ENCODE data around the gene PPP1R36.
"Not testable (repeated sequence)": the region's sequence is repeated elsewhere in the genome, so short reads cannot be mapped to it uniquely, and the experiment has no call there.

PPP1R36 gene, protein sequence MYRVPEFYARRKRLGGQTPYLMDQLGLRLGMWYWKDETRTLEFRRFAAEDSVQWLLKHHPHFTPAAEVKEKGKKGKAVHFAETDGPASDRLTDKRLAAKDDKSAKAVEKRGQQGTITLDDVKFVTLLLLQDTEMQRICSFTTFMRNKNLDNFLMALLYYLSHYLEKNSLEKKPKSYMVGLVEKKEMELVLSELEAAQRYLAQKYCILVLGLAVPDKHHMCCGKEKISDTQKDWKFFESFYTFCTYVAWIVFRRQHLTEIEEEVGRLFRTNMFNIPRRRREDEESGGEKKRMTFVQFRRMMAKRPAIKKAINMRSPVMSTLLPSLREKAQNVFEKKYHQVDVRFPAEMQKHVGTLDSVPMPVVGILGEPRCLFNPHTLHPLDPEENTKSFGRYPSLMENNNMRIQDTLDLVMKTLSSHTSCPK

DNA sequence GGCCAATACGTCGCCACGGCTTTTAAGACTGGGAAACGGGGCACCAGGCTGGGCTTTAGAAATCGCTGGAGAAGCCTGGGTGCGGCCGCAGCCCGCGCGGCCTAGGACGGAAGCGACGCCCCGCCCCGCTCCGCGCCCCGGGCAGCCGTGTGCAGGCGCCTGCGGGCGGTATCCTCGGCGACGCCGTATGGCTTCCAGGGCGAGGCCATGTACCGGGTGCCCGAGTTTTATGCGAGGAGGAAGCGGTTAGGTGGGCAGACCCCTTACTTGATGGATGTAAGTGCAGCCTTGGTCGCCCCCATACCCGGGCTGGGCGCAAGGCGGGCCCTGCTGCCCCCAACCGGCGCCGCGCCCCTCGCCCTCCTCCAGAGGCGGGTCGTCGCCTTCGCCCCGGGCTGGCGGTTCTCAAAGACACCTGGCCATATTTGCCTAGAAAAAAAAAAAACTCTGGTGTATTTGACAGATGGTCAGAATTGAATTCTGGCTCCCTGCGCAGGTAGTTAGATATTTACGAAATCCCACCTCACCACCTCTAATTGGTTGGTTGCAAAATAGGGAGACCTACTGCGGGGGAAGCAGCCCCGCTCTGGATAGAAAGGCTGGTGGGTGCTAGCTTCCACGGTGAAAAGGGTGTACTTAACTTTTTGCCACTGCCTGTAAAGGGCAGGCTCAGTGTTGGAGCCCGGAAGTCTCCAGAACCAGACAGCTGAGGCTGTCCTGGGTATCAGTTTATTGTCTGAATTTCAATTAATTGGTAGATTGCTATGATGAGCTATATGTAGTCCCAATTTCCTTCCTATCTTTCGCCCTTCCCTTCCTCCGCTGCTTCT, at the start of gene PPP1R36:
TSS of gene PPP1R36 (plus strand) at position 171 of the 830 bp plus-strand sequence. CDS start at position 208, 37 bp downstream.
- no peak for DNase-seq (ENCODE audit: low read depth in 2 of 2)

DNA sequence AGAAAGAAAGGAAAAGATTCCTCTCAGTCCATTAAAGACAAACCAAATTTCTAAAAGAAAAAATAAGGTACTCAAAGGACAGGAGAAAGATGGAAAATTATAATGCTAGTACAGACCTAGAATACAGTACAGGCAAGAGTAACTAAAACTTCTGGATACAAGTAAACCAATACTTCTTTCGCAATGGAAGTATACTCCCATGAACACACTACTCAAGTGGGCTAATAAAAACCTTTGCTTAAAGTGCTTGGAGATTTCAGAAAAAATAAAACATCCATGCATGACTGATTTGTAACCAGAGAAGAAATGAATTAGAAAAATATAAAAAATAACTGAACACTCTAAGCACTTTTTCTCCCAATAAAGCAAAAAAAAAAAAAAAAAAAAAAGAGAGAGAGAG, 49.7 kb upstream of the PPP1R36 start:
- no peak for DNase-seq (ENCODE audit: low read depth in 2 of 2)

DNA sequence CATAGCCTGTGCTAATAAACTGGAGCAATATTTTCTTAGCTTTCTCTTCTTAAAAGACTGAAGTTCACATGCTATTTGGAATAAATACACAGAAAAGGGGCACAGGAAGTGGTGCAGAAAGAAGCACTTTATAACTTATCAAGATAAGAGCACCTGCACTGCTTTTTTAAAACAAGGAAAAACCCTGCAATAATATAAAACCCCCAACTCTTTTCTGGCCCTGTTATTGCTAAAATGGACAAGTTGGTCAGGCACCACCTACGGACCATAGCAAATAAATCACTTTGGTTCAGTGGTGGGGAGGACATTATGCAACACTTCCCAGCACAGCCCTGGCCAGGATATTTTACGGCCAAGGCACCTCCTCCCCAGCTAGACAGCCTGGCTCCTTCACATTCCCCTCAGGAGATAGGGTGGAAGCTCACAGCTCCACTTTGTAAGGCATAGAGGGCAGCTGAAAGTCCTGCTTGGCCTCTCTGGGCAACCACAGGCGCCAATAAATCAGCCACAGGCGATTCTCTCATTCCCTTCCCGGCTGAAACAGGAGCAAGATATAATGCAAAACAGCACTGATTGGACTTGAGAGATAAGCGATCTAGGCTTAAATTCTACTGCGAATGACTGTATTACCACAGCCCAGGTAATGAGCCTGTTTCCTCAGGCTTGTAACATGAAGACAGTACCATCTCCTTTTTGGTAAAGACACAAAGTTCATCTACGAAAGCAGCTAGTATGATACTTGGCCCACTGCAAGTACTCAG, 48.2 kb upstream of the PPP1R36 start:
- DNase-seq (ENCODE audit: low read depth in 2 of 2), result no peak

DNA sequence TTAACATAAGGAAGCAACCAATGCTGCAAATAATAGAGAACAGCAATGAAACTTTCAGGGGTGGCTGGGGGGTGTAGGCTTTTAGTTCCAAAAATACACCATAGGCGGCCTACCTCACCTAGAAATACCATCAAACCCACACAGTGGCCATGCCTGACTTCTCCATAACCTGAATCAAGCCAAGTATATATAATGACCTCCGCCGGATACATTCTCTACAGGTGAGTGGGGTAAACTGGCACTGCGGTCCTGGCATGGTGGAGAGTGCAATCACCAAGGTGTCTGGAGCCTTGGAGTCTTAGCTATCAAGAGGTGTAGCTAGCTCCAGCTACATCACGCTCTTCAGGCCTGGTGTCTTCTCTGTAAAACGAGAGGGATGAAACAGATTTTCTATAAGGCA, 47.3 kb upstream of the PPP1R36 start:
- DNase-seq (ENCODE audit: low read depth in 2 of 2), result no peak

DNA sequence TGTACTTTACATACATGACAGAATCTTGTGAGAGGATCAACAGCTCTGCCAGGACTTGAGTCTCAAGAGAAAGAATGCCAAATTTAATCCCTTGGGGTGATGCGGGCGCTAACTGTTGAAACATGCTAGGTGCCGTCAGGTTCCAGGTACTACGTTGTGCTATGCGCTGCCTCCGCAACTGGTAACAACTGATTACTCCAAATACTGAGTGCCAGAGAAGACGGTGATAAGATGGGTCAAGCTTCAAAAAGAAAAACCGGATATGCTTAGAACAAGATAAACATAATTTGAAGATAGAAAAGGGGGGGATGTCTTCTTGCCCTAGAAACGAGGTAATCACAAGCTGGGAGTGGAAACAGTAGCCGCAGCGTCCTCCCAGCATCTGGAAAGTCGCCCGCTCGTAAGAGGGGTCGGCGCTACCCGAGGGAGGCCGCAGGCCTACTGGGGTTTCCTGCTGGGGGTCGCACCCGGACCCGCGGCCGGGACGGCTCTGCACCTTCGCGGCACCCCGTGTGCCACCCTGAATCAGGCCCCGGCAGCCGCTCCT, 46.8 kb upstream of the PPP1R36 start:
- DNase-seq (ENCODE audit: low read depth in 2 of 2), result no peak

DNA sequence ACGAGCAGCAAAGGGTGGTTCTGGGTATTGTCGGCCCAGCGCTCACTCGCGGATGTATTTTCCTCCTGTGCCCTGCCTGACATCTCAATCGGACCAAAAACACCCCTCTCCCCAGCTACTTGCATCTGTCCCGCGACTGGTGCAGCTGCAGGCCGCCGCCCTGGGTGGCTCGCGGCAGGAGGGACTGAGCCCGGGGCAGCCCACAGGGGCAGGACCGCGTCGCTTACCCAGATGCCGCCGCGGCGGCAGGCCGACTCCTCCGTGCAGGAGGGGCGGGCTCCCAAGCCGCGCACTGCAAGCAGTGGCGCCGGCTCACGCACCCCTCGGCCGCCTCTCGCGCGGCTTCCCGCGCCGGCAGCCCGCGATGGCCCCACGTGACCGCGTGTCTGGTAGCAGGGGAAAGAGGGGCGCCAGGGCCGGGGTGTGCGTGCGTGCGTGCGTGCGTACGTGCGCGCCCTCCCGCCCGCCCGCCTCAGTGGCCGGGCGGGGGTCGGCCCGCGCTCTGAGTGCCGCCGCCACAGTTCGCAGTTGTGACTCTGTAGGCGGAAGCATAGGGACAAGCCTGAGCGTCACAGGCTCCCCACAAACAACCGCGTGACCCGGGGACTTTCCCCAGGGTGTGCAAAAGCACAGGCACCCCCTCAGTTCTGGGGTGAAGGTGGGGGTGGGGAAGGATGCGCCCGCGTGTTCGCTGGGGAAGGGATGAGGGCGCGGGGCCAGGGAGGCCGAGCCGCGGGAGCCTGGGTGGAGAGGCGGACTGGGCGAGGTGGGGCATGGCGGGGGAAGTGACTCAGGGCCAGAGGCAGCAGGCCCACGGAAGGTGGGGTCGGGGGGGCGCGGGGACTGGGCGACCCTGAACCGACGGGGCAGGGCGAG, 46.1 kb upstream of the PPP1R36 start, which contains the start of gene ZBTB25:
TSS of gene ZBTB25 (minus strand) at position 405 of the 876 bp plus-strand sequence. CDS start 13,305 bp downstream, outside the sequence.
- DNase-seq (ENCODE audit: low read depth in 2 of 2), result peak; percentile 92 to 95

DNA sequence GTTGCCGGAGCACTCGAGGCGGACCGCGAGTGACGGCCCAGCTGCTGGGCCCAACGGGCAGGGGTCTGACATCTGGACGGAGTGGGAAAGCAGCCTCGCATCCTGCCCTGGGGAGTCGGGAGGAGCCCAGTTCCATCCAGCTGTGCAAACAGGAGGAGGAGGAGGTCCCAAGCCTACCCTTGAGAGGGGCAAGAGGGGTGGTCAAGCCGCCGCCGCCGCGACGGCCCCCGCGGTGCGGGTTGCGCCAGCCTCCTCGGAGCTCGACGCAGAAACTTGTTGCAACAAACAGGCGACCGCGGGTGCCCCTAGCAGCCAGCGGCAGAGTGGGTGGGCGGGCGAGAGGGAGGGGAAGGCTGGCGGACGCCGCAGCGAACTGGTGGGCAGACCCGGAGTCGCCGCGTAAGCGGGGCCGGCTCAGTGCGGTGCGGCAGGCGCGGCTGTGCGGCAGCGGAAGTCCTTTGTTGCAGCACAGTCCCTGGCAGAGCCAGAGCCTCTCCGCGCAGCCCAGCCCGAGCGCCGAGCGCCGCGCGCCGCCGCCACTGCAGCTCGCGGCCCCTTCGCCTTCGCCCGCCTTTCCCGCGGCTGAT, 45.4 kb upstream of the PPP1R36 start, which contains the start of gene ZBTB1:
TSS of gene ZBTB1 (plus strand) at position 461 of the 587 bp plus-strand sequence. CDS start 16,735 bp downstream, outside the sequence.
- peak; percentile 76 to 81 for DNase-seq (ENCODE audit: low read depth in 2 of 2)

DNA sequence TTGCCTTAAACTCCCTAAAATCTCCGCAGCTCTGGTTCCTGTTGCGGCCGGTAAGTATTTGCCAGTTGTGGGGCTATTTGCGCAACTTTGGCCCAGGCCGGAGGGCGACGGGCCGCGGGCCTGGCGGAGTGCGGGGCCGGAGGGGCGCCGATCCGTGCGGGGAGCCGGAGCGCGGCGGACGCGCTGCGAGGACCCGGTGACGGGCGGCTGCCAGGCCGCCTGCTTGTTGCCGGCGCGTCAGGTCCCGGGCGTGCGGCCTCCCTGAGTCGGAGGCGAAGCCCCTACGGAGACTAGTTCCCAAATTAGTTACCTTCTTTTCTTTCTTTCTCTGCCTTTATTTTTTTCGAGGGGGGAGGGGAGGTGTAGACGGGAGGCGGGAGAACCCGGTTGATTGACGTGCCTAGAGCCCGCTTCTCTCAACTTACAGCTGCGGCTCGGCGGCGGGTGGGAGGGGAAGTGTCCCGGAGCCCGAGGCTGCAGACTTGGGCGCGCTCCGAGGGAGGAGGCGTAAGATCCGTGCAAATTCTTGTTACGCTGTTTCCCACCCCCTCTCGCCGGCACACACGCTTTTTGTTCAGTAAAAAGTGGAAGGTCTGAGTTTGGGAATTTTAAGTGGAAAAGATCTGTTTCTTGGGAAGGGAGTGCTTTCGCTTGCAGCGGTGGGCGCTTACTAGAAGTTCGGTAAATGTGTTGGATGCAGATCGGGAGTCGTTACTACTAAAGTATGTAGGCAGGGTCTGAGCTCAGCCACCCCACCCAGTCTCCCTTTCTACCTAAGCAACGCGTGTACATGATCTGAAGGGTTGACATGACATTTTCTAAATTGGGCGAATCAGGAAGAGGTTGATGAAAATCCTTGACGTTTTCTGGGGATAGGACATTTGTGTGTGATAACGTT, 44.6 kb upstream of the PPP1R36 start:
- peak; percentile 67 to 74 for DNase-seq (ENCODE audit: low read depth in 2 of 2)

DNA sequence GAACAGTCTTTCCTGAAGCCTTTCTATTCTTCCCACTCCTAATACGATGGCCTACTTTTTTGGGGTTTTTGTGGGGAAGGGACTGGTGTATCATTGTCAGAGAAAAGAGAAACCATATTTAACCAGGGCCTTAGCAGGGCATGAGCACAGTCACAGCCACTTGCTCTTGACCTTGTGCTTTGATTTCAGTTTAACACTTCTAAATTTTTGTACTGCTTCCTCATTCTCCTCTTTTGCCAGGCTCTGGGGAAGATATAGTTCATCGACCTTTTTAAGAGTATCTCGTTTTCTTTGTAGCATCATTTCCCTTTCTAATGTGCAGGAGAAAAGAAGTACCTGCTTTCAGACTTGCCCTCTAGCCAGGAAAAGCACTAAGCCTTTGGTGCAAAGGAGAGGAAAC, 43.0 kb upstream of the PPP1R36 start:
- no peak for DNase-seq (ENCODE audit: low read depth in 2 of 2)

DNA sequence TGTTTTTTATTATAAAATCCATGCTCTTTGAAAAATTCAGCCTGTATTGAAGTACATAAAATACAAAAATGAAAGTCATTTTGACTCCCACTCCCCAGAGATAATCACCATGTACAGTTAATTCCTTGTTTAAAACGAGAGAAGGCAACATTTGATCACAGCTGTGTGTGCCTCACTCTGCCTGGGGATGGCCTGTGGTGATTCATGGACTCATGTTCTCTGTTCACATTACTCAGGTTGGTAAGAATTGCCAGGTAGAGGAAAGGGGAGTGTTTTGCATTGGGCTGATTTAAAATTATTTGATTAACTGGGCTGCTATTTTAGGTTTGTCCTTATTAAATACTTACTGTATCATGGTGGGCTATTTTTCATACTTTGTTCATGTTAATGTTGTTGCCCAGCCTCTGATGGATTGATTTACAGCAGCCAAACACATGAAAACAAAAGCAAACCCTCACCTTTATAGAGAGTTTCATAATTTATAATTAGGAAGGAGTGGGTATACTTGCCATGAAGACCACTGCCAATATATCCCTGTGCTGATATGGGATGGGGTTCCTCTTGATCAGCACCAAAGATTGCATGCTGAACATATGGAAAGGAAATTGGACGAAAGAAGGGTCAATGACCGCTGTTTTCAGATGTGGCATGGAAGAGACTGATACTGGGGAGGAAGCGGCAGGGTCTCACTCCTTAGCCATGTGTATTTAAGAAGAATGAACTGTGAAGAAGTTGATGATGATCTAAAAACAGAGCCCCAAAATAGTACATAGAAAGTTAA, 42.2 kb upstream of the PPP1R36 start:
- peak in 1 of 2 donors; percentile 27 for DNase-seq (ENCODE audit: low read depth in 2 of 2)

DNA sequence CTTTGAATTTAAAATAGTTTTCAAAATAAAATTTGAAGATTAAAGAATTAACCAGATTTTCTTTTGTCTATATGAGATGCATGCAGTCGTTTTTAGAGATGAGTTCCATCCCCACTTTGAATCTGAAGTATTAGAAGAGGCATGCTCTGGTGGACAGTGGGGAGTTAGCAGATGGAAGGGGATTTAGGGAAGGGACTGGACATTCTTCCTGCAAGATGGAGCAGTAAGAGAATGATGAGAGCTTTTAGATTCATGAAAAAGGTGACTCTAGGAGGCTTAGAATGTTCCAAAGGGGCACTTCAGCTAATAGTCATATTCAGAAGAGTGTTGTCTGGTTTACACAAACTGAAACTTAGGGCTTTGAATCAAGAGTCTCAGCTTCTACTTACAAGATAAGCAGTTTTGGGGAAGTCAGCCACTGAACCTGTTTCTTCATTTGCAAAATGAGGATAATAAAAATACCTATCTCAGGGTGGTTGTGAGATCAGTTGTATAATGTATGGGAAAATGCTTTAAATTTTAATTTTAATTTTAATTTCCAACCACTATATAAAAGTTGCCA, 41.5 kb upstream of the PPP1R36 start:
- DNase-seq (ENCODE audit: low read depth in 2 of 2), result no peak

DNA sequence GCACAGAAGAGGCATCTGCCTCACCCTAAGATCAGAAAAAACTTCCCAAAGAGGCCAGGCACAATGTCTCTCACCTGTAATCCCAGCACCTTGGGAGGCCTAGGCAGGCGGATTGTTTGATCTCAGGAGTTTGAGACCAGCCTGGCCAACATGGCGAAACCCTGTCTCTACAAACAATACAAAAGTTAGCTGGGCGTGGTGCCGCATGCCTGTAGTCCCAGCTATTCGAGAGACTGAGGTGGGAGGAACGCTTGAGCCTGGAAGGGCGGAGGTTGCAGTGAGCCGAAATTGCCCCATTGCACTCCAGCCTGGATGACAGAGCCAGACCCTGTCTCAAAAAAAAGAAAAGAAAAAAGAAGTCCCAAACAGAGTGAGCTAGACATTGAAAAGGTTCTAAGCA, 40.7 kb upstream of the PPP1R36 start:
- no peak for DNase-seq (ENCODE audit: low read depth in 2 of 2)

DNA sequence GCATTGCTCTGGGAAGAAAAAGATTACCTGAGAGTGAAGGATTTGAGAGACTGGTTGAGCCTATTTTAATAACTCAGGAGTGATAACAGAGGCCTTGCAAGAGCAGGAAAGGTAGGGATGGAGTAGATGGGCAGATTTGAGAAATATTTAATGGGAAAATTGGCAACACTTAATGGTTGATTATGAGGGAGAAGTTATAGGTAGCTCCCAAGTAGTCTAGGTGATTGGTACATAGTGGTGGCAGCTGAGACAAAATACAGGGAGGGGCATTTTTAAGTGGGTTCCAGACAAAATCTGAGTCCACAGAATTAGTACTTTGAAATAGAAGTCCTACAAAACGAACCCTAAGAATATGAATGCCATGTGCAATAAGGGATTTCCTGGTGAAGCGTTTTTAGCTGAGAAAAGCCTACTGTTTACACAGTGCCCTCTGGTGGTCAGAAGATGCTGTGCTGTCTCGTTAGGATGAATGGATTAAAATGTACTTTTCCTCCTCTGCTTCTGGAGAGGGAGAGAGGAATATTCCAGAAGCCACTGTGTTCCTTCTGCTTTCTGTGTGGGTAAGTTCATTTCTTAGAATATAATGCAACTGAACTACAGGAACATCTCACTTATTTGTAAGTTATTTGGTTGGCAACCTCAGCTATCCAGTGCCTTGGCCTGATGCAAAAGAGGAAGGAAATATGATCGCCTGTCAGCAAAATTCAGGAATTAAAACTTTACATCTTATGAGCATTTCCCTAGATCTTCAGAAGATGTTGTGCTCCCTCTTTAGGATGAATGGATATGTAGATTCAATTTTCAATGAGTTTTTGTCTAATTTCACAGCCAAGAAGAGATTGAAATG, 38.7 kb upstream of the PPP1R36 start:
- peak; percentile 22 to 50 for DNase-seq (ENCODE audit: low read depth in 2 of 2)

DNA sequence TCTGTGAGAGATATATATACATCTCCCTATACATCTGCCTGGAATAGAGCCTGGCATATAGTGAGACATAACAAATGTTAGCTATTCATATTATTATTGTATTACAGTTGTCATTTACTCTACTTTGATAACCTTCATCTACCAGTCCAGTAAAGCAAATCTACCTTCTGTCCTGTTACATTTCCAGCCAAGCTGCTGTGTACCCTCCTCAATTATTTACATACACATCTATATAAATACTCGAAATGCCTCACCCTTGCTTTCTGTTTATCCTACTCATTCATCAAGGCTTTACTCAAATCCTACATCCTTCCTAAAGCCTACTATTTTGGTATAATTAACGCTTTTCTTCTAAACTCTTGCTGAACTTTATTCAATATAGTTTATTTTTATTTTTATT, 36.5 kb upstream of the PPP1R36 start:
- no peak for DNase-seq (ENCODE audit: low read depth in 2 of 2)

DNA sequence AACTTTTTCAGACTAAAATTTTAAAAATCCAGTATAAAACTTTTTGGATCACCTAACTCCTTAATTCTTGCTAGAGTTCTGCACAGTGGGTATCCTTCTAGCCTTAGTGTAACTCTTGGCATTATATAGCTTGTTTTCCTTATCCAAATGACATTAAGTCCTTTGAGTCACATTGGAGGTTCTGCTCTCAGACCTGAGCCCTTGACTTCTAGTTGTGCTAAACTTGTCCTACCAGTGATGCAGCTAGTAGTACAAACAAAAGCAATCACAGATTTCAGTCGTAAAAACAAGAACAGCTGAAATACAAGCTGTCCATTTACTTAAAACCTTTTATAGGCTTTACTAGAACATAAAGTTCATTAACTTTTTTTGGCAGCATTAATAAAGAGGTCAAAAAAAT, 34.7 kb upstream of the PPP1R36 start:
- no peak for DNase-seq (ENCODE audit: low read depth in 2 of 2)

DNA sequence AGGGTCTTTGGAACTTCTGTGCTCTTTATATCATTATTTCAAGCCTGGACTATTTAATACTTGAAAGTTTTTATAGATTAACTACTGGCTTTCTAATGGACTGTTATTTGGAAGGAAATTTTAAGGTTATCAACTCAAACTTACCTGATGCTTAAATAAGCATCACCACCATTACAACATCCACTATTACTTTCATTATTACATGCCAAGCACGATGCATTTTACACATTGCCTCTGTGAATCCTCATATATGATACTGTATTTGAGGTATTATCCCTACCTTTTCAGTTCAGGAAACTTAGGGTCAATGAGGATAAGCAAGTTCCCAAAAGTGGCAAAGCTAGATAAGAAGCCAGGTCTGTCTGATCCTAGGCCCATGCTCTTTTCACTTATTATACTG, 32.8 kb upstream of the PPP1R36 start:
- DNase-seq (ENCODE audit: low read depth in 2 of 2), result no peak

DNA sequence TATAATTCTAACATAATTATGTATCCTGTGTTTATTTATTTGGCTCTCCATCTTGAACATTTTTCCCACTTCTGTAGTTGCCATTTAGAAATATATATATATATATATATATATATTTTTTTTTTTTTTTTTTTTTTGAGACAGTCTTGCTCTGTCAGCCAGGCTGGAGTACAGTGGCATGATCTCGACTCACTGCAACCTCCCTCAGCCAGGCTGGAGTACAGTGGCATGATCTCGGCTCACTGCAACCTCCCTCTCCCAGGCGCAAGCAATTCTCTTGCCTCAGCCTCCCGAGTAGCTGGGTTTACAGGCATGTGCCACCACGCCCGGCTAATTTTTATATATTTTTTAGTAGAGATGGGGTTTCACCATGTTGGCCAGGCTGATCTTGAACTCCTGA, 32.1 kb upstream of the PPP1R36 start:
- not testable (repeated sequence) for DNase-seq (ENCODE audit: low read depth in 2 of 2)

All from stimulated activated CD8-positive, alpha-beta memory T cell treated with anti-CD3 and anti-CD28 coated beads, Interleukin-15, amount 100 ng/mL, for 4 hours (primary cell).